T-helper 2 cell (primary cell): ENCODE data around the gene AHRR.

Source experiments
- DNase-seq, 5 experiments: peaks; one replicate each; pipeline versions ENCODE4 v3.0.0 to v3.0.0-alpha.2; 2012 to 2022

Gene AHRR

DNA sequence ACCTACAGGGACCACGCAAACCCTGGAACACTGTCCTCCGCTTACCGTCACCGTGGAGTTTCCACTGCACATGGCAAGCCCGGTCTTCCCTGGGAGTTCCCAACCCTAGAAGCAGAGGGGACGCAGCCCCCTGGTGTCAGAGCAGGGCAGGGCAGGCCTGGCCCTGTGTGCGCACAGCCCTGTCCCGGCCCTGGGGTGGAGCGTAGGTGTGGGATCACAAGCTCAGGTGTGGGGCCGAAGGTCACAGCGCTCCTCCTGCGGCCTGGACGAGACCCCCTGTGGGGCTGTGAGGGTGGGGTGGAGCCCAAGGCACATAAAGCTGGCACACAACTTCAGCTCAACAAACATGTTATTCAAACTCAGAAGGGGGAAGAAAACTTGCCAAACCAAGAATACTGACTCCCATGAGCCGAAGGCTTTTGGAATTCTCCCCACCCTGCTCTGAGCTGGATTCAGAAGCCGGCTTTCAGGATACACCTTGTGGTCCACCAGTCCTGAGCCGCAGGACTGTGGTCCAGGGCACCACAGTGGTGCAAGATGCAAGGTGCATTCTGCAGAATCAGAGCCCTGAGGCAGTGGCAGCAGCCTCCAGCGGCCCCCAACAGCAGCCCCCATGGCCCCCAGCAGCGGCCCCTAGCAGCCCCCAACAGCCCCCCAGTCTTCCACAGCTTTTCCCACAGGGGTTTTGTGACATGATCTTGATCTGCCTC, 109.6 kb downstream of the AHRR start:
- DNase-seq, result peak in 2 of 5 experiments; percentile 26 to 50

DNA sequence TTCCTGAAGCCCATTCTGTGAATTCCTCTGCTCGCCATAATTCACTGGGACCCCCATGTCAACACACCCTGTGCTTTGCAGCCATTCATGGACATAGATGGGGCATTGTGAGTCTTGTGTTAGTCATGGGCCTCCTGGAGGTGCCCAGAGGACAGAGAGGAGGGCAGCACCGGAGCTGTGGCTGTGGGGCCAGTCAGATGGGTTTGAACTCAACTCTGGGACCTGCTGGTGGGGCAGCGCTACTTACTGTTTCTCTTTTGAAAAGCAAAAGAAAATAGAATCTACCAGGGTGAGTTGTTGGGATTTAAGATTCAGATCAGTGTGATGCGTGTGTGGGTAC, 110.2 kb downstream of the AHRR start:
- DNase-seq, result no peak

DNA sequence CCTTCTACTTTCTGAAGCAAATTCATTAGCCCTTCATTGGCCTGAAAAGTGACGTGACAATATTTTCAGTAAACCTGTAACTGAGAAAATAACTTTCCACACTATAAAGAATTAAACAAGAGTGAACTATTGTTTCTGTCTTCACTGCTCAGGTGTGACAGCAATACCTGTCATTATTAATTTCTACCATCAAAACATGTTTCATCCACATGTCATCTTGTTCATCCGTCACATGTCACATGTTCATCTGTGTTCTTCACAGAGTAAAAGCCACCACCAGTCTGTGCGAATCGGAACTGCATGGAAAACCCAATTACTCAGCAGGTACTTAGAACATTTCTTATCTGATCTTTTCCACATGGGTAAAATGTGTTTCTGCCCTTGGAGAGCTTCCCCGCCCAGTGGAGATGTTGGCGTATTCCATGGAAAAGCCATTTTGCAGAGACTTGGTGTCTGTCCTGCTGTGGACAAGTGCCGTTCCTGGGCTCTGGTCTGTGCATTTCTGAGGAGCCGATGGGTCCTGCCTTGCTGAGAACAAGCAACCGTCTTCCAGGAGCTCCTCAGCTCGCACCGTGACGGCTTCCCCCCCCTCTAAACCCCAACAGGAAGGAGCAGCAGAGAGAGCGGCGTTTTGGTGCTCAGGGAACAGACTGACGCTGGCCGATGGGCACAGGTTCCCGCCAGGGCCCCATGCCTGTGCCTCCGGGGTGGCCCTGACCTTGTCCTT, 110.8 kb downstream of the AHRR start:
- DNase-seq, result no peak

DNA sequence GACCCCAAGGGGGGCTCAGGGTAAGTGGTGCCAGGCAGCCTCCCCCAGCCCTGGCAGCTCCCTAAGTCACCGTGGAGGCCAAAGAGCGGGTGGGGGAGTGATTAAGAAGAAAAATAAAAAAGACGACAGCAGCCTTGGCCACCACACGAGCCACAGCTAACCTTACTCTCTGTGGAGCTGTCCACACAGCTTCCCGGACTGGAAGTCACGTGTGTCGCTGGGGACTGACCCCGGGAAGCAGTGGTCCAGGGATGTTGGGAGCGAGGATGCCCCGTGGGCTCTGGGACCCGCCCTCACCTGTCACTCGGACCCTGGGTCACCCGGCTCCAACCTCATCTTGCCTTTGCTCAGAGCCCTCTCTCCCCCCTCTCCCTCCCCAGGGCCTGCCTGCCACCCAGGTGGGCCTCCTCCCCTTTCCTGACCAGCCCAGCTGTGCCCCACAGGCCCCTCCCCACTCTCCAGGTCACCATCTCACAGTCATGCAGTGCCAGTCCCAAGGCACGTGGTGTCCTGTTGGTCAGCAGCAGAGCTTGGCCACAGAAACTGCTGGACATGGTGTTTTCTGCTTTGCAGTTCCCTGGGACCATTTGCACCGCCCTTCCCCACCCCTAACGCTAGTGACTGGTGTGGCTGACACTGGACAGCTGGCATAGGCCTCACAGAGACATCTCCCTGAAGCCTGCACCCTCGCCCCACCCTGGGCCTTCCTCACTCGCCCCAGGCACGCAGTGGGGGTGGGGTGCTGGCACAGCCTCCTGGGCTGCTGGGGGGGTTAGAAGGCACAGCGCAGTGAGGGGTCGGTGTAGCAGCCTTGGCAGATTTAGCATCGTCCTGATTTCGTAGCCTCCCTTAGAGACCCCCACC, 111.6 kb downstream of the AHRR start:
- no peak for DNase-seq

DNA sequence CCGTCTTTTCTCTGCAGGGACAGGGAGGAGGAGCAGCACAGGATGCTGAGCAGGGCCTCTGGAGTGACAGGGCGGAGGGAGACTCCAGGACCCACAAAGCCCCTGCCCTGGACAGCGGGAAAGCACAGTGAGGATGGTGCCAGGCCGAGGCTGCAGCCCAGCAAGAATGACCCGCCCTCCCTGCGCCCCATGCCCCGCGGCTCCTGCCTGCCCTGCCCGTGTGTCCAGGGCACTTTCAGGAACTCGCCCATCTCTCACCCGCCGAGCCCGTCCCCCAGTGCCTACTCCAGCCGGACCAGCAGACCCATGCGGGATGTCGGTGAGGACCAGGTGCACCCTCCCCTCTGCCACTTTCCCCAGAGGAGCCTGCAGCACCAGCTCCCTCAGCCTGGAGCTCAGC, 112.3 kb downstream of the AHRR start:
- no peak for DNase-seq

DNA sequence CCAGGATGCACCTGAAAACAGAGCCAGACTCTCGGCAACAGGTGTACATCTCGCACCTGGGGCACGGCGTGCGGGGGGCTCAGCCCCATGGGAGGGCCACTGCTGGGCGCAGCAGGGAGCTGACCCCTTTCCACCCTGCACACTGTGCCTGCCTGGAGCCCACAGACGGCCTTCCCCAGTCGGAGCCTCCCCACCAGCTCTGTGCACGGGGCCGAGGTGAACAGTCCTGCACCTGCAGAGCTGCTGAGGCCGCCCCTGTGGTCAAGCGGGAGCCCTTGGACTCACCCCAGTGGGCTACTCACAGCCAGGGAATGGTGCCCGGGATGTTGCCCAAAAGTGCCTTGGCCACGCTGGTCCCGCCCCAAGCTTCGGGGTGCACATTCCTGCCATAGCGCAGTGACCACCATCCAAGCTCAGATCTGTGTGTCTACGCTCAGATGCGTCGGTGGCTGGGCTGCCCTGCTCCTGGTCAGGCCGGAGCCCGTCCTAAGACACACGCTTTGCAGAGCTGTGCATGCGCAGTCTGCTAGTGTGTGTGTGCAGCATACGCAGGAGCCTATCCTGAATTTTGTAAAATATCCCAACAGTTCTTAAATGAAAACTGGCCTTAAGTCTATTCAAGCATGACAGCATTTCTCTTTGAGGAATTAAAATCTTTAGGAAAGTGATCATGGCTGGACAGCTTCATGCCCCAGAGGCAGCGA, 113.1 kb downstream of the AHRR start:
- DNase-seq, result no peak

DNA sequence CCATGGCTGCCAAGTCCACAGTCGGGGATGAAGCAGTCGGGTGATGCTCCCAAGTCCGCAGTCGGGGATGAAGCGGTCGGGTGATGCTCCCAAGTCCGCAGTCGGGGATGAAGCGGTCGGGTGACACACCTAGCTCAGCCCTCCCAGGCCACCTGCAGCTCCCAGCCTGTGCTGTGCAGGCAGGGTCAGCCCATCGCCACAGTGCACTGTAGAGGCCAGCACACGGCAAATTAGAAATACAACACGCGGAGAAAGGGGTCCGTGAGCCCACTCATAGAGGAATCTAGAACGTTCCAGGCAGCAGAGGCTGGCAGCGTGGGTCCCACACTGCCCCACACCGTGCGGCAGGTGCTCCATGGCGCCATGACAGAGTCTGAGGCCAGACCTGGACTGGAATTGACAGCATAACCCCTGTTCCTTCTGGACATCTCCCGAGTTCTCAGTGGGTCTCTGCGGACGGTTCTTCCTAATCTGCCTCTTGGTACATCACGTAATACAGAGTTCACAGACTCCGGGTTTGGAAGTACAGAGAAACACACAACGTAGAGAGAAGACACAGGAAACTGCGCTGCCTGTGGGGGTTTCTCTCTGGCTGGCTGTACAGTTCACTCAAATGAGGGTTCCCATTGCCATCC, 113.8 kb downstream of the AHRR start:
- DNase-seq, result no peak

DNA sequence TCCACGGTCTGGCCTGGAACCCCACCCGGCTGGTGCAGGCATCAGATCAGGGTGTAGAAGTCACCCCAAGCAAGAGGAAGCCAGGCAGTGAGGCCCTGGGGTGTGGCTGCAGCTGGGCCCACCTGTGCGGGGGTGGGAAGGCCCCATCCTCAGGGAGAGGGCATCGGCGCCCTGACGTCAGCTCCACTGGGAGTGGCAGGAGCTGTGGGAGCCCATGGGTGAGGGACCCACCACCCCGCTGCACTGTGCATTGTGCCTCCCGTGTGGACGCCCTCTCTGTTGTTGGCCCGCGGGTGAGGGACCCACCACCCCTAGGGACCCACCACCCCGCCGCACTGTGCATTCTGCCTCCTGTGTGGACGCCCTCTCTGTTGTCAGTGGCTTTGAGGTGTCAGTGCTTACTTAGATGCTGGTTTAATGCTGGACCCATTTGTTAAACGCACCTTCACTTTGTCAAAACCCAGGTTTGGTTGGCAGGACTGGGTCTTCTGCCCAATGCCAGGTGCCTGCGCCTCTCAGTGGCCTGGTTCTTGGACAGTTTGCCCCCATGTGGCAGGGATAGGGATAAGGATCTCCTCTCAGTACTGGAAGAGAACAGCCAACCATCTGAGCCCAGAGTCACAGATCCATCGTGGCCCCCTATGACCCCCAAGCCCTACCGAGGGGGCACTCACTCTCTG, 114.6 kb downstream of the AHRR start:
- no peak for DNase-seq

DNA sequence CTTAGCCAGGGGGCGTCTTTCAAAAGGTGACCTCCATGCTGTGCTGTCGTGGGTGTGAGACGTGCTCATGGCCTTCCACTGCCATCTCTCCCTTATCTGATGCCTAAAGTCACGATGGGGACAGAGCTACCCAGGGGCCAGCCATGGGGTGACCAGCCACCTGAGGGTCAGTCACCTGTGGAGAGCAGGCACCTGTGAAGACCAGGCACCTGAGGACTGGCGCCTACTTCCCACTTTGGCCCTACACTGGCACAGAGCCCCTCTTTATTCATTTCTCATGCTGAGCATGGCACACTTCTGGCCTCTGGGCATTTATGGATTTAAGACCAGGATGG, 115.1 kb downstream of the AHRR start:
- no peak for DNase-seq

DNA sequence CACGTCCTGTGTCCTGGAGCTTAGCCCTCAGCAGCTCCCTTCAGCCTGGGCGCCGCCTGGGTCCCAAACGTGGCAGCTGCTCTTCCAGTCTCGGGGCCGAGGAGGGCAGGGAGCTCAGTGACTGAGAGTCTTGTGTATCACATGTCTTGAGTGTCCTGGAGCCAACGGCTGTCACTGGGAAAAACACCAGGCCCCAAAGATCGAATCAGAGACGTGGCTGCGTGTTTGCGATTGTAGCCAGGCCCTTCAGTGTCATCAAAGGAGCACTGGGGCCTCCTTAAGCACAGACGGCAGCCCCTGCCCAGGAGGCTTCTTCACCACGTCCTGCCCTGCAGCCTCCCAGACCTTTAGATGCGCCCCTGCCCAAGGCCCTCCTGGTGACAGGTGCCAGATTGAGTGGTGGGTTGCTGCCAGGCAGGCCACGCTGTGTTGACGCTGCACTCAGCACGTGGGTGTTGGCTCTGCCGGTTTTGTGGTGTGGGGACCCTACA, 115.8 kb downstream of the AHRR start:
- DNase-seq, result no peak

DNA sequence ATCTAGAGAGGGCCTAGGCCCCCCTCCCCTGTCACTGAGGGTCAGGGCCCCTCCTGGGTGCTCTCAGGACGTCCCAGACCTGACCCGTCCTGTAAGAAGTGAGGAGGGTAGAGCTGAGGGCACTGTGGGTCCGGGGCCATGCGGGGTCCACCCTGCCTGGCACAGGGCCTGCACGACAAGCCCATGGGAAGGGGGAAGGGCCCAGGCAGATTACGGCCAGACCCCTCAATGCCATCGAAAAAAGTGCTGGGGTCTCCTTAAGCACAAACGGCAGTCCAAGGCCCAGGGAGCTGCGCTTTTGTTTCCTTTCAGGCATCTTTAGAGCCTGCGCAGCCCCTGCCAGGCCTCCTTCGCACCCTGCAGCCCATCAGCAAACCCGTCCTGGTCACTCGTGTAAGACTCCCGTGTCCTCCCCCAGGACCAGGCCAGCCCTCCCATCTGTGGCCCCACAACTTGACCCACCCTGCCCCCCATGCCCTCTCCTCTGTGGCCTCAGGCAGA, 117.0 kb downstream of the AHRR start:
- no peak for DNase-seq

DNA sequence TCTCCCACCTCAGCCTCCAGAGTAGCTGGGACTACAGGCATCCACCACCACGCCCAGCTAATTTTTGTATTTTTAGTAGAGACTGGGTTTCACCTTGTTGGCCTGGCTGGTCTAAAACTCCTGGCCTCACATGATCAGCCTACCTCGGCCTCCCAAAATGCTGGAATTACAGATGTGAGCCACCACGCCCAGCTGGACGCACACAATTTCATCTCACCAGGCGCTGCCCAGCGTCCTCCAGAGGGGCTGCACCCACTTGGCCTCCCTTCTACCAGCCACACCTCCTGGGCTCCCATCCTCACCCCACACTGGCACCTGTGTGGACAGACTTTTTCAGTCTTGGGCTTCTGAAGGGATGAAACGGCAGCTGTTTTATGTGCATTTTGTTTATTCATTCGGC, 117.7 kb downstream of the AHRR start:
- DNase-seq, result no peak

DNA sequence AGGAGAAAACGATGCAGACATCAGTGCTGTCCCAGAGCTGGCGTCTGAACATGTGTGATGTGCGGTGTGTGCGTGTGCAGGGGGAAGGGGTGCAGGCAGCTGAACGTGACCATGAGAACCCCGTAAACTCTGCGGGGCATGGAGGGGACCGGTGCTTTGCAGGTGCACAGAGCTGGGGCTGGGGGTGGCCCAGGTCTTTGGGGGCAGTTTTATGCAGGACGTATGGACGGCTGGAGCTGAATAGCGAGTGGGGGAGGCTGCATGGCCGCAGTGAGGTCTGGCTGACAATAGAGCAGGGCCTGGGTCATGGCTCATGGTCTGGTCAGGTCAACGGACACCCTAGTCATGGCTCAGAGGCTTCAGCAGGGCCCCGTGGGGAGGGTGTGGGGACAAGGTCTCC, 118.1 kb downstream of the AHRR start:
- no peak for DNase-seq

DNA sequence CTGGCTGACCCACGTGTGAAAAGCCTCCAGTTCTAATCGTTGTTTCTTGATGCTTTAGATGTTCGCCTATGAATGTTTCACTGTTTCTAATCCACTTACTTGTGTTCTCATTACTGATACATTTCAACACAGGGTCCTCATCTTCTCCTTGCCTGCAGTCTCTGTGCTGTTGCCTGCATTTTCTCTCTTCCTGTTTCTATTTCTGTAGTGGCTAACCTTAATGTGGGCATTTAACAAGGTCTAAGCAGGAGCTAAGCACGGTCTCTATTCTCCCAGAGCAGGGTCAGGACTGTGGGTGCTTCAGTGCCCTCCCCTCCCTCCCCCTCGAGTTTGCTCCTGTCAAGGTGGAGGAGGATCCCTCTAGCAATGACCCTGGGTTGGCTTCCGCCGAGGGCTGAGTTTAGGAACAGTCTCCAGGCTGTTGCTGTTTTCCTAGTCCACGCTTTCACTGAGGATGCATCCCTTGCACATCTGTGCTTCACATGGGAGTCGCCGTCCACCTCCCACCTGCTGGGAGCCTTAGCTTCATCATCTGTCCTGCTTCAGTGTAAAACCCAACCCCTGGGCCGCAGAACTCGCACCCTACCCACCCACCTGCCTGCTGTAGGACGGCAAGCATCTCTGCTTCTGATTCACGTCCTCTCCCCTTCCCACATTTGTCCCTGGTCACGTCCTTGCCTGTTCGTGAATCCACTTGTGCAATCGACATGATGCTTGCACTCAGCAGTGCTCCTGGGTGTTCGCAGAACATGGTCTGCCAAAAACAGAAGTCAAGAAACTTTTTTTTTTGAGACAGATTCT, 119.1 kb downstream of the AHRR start:
- DNase-seq, result no peak

DNA sequence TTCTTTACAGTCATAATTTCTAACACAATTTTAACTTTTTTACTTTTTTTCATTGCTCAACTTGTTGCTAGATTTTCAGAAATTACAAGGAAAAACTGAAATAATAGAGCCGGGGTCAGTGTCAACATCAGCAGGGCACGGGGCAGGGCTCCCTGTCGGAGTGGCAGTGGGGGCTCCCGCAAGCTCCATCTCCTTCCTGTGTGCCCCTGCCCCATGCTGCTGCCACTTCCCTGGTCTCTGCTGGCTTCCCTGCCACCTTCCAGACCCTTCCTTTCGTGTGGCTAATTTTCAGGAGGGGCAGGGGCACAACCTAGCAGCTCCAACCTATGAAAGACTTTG, 120.5 kb downstream of the AHRR start:
- DNase-seq, result no peak

DNA sequence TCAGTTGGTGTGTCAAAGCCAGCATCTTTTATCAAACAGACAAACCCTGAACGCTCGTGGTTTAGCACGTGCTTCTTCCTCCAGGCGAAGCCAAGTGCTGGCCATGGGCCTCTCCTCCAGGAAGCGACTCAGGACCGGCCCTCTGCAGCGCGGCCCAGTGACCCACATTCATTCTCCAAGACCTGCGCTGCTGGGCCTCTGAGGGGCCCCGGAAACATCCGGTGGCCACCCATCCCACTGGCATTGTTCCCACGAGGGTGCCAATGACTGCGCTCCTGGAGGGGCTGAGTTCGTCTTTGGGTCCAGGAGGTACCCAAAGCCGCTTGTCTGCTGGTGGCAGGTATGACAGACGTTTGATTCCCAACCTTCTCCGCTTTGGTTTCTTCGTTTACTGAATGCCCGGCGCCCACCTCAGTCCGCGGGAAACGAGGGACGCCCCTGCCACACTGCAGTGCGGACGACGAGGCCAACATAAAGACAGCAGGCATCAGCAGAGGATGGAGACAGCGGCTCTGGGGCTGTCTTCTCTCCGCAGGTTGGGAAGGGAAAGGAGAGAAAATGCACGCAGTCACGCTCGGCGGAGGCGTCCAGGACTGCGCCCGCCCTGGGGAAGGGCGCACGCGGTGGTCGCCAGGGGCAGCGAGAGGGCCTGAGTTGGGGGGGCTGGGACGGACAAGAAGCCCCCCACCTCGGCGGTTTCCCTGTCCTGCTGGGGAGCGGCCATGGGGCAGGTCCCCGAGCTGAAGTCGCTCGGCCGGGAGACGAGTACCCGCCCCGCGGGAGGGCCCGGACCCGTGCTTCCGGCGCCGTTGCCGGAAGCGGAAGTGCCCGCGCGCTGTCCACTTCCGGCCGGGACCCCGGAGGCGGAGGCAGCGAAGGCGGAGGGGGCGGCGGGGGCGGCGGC, 121.1 kb downstream of the AHRR start, which contains the start of gene EXOC3:
EXOC3 (plus strand) TSS at position 842 of the 904 bp plus-strand sequence. CDS start 3,030 bp downstream, outside the sequence.
- peak; percentile 57 to 88 (median 62) for DNase-seq

DNA sequence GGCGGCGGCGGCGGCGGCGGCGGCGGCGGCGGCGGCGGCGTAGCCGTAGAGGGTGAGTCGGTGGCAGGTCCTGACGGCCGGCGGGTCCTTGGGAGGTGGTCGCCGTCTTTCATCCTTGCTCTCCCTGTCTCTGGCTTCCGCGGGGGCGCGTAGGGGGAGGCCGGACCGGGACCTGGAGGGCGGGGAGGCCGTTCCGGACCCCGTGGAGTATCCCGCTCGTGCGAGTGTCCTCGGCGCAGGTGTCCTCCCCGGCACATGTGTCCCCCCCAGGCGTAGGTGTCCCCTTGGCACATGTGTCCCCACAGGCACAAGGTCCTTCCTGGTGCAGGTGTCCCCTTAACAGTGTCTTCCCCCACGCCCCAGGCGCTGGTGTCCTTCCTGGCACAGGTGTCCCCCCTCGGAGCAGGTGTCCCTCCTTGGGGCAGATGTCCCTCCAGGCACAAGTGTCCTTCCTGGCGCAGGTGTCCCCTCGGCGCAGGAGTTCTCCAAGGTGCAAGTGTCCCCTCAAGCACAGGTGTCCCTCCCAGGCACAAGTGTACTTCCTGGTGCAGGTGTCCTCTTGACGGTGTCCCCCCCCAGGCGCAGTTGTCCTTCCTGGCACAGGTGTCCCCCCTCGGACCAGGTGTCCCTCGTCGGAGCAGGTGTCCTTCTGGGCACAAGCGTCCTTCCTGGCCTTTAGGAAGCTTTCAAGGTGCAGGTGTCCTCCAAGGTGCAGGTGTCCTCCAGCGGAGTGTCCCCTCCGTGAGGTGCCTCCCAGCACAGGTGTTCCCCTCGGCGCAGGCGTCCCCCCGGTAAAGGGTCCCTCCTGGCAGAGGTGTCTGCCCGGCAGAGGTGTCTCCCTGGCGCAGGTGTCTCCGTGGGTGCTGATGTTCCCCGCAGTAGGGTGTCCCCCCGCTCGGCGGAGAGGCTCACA, 122.0 kb downstream of the AHRR start:
- peak in 1 of 5 experiments; percentile 64 for DNase-seq

DNA sequence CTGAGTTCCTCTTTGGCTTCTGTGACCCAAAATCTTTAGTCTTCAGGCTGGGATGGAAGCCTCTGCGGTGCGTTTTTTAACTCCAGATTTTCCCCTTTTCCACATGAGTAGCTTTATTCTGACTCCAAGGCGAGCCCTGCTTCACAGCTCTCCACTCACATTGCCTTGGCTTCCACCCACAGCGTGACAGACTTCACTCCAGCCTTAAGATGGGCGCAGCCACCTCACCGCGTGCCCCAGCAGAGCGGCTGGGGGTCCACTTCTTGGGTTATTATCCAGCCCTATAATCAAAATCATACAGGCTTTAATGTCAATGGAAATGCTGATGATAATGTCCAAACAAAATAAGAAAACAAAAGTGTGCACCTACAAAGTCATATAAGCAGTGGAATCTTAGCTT, 122.7 kb downstream of the AHRR start:
- DNase-seq, result no peak

DNA sequence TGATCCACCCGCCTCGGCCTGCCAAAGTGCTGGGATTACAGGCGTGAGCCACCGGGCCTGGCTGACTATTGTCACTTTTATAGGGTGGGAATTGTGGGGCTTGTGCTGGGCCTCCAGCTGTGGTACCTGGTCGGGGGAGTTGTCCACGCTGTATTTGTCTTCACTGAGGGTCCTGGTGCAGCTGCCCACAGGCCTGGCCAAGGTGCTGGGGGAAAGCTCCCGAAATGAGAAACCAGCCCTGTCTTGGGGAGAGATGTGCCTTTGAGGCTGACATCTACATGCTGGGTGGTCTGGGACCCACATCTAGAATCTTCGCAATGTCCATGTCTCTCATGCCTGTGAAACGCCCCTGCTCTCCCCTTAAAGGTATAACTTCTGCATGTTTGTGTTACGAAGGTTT, 124.1 kb downstream of the AHRR start:
- DNase-seq, result no peak
